ENCODE results near the gene PPP3R1. TPM values are rescaled to one million over a fixed set of nuclear protein-coding genes. Genes with fewer than 3 reads are reported as not detected.

PPP3R1 gene
- total RNA-seq, 3 donors from 2014 or later (not counting 1 experiment from before 2014, with no cell fraction given), result 77.8 to 86.2 (median 79.9) TPM

DNA sequence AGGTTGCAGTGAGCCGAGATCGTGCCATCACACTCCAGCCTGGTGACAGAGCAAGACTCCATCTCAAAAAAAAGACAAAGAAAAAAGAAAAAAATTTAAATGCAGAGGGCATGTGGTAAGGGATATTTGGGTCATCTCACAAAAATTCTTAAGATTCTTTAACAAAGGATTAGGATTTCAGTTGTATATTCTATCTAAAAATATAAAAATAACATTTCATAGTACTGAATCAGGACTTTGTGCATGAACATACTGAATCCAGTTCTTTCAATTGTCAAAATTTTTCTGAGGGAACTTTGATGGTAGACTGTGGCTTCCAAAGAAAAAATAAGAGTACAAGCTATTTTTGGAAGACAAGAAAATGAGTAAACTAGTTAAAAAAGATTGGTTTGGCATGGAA is 6.5 kb upstream of the PPP3R1 start:
- no peak overlapping the region for H3K4me3 Mint-ChIP-seq
- no peak for TF ChIP-seq CTCF (IDR thresholded peaks at IDR 0.05)
- H3K4me1 Mint-ChIP-seq, result peaks cover 0 to 10% of the 10 kb centered on the region in 2 donors
- no peak overlapping the region for H3K27ac Mint-ChIP-seq
- no peaks in the 10 kb centered on the region for H3K9me3 Mint-ChIP-seq
- H3K36me3 ChIP-seq (ENCODE audit: control insufficient read depth, insufficient read depth, low read length), result no peaks in the 10 kb centered on the region
- 100% methylated on average over 2 of the region's 2 CpGs for WGBS (ENCODE audit: insufficient coverage)
- no peak for DNase-seq
- intact Hi-C loops (cut with micrococcal nuclease), result no loop called here
- no peaks in the 10 kb centered on the region for H3K27me3 Mint-ChIP-seq (ENCODE audit: low read depth in 2 of 2)
- no peaks in the 10 kb centered on the region for H3K9me3 ChIP-seq (ENCODE audit: control insufficient read depth, insufficient read depth, low read length)
- H3K4me3 ChIP-seq (ENCODE audit: low read length), result no peak overlapping the region
- no peaks in the 10 kb centered on the region for H3K36me3 Mint-ChIP-seq
- no peaks in the 10 kb centered on the region for H3K27me3 ChIP-seq (ENCODE audit: control insufficient read depth, insufficient read depth, low read length)
- no peak overlapping the region for H3K27ac ChIP-seq (ENCODE audit: low read length)
- H3K4me1 ChIP-seq (ENCODE audit: control insufficient read depth, insufficient read depth, low read length), result no peaks in the 10 kb centered on the region
- ATAC-seq, result no peak

GRCh38 chr2:68256093-68256450 is 3.7 kb upstream of the PPP3R1 start:
- no peak for ATAC-seq
- Mint-ChIP-seq H3K4me3 (no peak overlapping the region), H3K36me3 (peaks cover 4% of the 10 kb centered on the region), H3K4me1 (peaks cover 14 to 27% of the 10 kb centered on the region in 2 donors), H3K27me3 (ENCODE audit: low read depth in 2 of 2) (peaks cover 0 to 1% of the 10 kb centered on the region in 2 donors), H3K9me3 (no peaks in the 10 kb centered on the region), H3K27ac (no peak overlapping the region)
- H3K27me3 ChIP-seq (ENCODE audit: control insufficient read depth, insufficient read depth, low read length), result no peaks in the 10 kb centered on the region
- intact Hi-C loops (cut with micrococcal nuclease), result no loop called here
- H3K36me3 ChIP-seq (ENCODE audit: control insufficient read depth, insufficient read depth, low read length), result no peaks in the 10 kb centered on the region
- H3K9me3 ChIP-seq (ENCODE audit: control insufficient read depth, insufficient read depth, low read length), result no peaks in the 10 kb centered on the region
- WGBS (ENCODE audit: insufficient coverage), result 100% methylated on average over 1 of the region's 1 CpG
- no peaks in the 10 kb centered on the region for H3K4me1 ChIP-seq (ENCODE audit: control insufficient read depth, insufficient read depth, low read length)
- H3K27ac ChIP-seq (ENCODE audit: low read length), result no peak overlapping the region
- no peak overlapping the region for H3K4me3 ChIP-seq (ENCODE audit: low read length)
- DNase-seq, result no peak
- TF ChIP-seq CTCF (IDR thresholded peaks at IDR 0.05), result no peak

DNA sequence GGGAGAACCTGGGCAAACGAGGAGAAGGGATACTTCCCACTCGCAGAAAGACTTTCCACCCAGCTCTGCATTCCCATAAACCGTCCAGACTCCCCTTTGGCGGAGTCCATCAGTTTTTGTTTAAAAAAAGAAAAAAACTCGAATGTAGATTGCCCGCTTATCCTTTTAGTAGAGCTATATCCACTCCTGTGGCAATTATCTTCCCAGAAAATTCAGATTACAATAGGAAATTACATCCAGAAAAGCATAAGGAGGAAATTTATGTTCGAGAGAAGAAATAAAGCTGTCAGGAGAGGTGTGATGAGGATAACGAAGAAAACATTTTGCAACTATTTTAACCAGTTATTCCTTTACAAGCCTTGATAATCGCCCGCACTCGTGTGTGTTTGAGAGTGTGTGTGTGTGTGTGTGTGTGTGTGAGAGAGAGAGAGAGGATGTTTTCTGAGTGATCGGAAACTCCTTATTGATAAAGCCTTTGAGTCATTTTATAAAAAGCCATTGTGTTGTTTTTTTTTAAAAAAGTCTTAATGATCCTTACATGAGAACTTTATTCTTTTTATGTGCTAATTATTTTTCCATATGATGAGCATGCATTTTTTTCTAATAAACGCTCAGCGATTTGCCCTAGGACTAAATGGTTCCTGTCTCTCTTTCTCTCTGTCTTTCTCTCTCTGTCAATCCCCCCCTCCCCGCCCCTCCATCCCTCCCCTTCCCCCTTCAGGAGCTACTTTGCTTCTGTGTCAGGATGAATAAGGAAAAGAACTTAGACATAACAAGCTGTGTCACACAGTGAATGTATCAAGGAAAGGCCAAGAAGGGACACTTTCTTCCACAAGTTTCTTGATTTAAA is 1.1 kb upstream of the PPP3R1 start:
- H3K27me3 ChIP-seq (ENCODE audit: control insufficient read depth, insufficient read depth, low read length), result no peaks in the 10 kb centered on the region
- ATAC-seq, result no peak
- intact Hi-C loops (cut with micrococcal nuclease), result loop anchor here (2.0 to 5.0 kb wide), 2 partner anchors 114 to 133 kb away; partner anchors contain the start of gene PLEK
- Mint-ChIP-seq H3K27ac (peak overlapping the region in 1 of 2 donors; percentile 97), H3K4me3 (peak overlapping the region; percentile 97), H3K27me3 (ENCODE audit: low read depth in 2 of 2) (peaks cover 0 to 3% of the 10 kb centered on the region in 2 donors), H3K36me3 (peaks cover 8% of the 10 kb centered on the region), H3K9me3 (no peaks in the 10 kb centered on the region), H3K4me1 (peaks cover 28 to 41% of the 10 kb centered on the region in 2 donors)
- peak overlapping the region; percentile 64 for H3K4me3 ChIP-seq (ENCODE audit: low read length)
- H3K27ac ChIP-seq (ENCODE audit: low read length), result peak overlapping the region; percentile 82
- no peaks in the 10 kb centered on the region for H3K9me3 ChIP-seq (ENCODE audit: control insufficient read depth, insufficient read depth, low read length)
- H3K36me3 ChIP-seq (ENCODE audit: control insufficient read depth, insufficient read depth, low read length), result no peaks in the 10 kb centered on the region
- no peak for TF ChIP-seq CTCF (IDR thresholded peaks at IDR 0.05)
- 2% methylated on average over 11 of the region's 15 CpGs for WGBS (ENCODE audit: insufficient coverage)
- DNase-seq, result peak in 1 of 2 donors; percentile 69
- peaks cover 8% of the 10 kb centered on the region for H3K4me1 ChIP-seq (ENCODE audit: control insufficient read depth, insufficient read depth, low read length)

All from natural killer cell (primary cell).